ENCODE results near the gene STK39. TPM values are rescaled to one million over a fixed set of nuclear protein-coding genes. Genes with fewer than 3 reads are reported as not detected.

The STK39 gene
- total RNA-seq, result 9.8 and 9.9 TPM in 2 replicates

DNA sequence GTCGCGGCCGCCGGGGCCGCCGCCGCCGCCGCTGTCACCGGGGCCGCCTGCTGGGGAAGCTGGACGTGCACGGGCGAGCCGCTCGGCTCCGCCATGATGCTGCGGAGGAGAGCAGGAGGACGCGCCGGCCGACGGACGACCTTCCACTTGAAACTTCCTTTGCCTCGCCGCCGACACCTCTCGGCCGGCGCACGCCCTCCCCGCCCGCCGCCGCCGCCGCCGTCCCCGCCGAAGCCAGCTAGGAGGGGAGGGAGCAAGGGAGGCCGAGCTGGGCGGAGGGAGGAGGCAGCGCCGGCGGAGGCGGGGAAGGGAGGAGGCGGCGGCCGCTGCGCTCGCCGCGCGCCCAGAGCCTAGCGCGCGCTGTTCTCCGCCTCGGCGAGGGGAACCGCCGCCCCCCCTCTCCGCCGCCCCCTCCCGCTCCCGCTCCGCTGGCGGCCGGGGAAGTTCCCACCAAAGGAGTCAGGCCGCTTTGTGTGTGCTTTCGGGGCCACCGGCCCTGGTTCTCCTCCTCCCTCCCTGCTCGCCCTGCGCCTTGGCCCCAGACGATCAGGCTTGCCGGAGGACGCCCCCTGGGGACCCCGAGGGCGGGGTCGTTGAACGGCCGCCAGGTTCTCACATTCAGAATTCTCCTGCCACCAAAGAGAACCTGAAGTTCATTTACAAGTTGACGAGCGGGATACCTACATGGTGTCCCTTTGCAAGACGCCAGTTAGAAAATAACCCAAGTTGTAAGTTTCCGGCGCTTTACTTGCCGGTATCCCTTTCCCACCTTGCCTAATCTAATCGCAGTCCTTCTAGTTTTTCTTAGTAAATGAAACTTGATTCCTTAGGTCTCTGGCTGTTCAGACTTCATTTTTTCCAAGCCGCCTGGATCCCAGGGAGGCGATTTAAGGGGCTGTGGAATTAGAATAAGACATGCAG lies at the start of gene STK39:
Gene STK39 (minus strand): TSS at position 255 of the 921 bp plus-strand sequence. CDS start 160 bp downstream, at position 95.

Other genes with a start within 250 kb of the STK39 start
- 4.1 and 5.0 TPM in 2 replicates for gene CERS6, start 208.7 kb upstream of the STK39 start, total RNA-seq